Measurements from ENCODE around the gene TIGD1. TPM values are rescaled to one million over a fixed set of nuclear protein-coding genes. Genes with fewer than 3 reads are reported as not detected.
A peak's percentile ranks its signal among the peaks of the same experiment; 100 is the strongest.

Gene TIGD1
- polyA plus RNA-seq, 1 of the 3 experiments (the other 2 are of a cell fraction): 4.6 TPM

DNA sequence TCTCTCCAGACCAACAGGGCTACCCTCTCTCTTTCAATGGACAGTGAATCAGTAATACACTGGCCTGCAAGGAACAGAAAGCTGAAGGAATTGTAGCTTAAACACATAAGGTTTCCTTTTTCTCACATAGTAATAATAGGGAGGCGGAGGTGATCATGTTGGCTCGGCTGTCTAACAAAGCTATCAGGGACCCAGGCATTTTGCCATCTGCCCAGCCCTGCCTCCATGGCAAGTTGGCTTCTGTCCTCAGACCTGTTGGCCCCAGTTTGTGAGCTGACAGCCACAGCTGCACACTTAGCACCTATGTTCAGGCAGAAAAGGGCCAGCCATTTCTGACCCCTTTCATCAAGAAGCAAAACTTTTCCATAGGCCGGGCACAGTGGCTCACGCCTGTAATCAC is 12.9 kb downstream of the TIGD1 start:
- DNase-seq: no peak
- Histone ChIP-seq H3K9ac (no peak overlapping the region), H3K36me3 (replicated peaks in 1 of 2; ENCODE audit: control insufficient read depth in 1 of 2, insufficient read depth in 2 of 2, low read length in 1 of 2) (no peaks in the 10 kb centered on the region), H3K4me3 (ENCODE audit: low read depth in 2 of 2, low read length in 1 of 2) (no peak overlapping the region), H4K20me1 (ENCODE audit: insufficient read depth) (no peaks in the 10 kb centered on the region), H3F3A (replicated peaks; ENCODE audit: insufficient read depth) (no peaks in the 10 kb centered on the region), H3K27me3 (ENCODE audit: insufficient read depth) (no peaks in the 10 kb centered on the region), H2AFZ (ENCODE audit: low read depth) (no peak overlapping the region), H3K4me2 (no peak overlapping the region), H3K27ac (ENCODE audit: low read depth in 2 of 2, low read length in 1 of 2) (no peak overlapping the region), H3K9me2 (no peaks in the 10 kb centered on the region), H3K9me3 (no peaks in the 10 kb centered on the region), H3K4me1 (ENCODE audit: control insufficient read depth in 1 of 2, insufficient read depth in 2 of 2, low read depth in 1 of 2, low read length in 1 of 2) (peaks cover 0 to 3% of the 10 kb centered on the region in 2 experiments; a peak in 1 of 4 replicates), H3K79me2 (ENCODE audit: insufficient read depth) (no peaks in the 10 kb centered on the region)
- CTCF ChIA-PET: interaction anchor here (1.9 kb wide), 1 partner anchor 15 kb away, joined by 6 read pairs; no protein-coding TSS in a partner anchor
- WGBS (ENCODE audit: low lambda C conversion rate): 79% methylated on average over 2 of the region's 4 CpGs
- POLR2A ChIA-PET: no interaction called here
- TF ChIP-seq, protein P1, sequence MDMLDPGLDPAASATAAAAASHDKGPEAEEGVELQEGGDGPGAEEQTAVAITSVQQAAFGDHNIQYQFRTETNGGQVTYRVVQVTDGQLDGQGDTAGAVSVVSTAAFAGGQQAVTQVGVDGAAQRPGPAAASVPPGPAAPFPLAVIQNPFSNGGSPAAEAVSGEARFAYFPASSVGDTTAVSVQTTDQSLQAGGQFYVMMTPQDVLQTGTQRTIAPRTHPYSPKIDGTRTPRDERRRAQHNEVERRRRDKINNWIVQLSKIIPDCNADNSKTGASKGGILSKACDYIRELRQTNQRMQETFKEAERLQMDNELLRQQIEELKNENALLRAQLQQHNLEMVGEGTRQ (IDR thresholded peaks at IDR 0.05; ENCODE audit: borderline replicate concordance, low read depth, low read length): no peak
- TF ChIP-seq MXI1 (IDR thresholded peaks at IDR 0.05; ENCODE audit: low read depth, low read length) (no peak), MEF2A (IDR thresholded peaks at IDR 0.05; ENCODE audit: borderline replicate concordance, low read depth) (no peak), FOXJ3 (CRISPR knock-in tag; IDR thresholded peaks at IDR 0.05) (no peak), EP300 (IDR thresholded peaks at IDR 0.05; ENCODE audit: borderline replicate concordance in 1 of 2, low read depth in 1 of 2, low read length in 1 of 2) (no peak), SIN3A (IDR thresholded peaks at IDR 0.05; ENCODE audit: borderline replicate concordance, low read depth, low read length) (no peak), NFIC (IDR thresholded peaks at IDR 0.05; ENCODE audit: borderline replicate concordance) (no peak), GATA2 (CRISPR knock-in tag; IDR thresholded peaks at IDR 0.05) (no peak), RXRA (IDR thresholded peaks at IDR 0.05; ENCODE audit: borderline replicate concordance, low read depth) (no peak), EZH2phosphoT487 (IDR thresholded peaks at IDR 0.05; ENCODE audit: borderline replicate concordance, low read depth) (no peak), YY1 (IDR thresholded peaks at IDR 0.05; ENCODE audit: low read depth) (no peak), POLR2AphosphoS5 (IDR thresholded peaks at IDR 0.05; ENCODE audit: low read depth, low read length) (no peak), TAF1 (IDR thresholded peaks at IDR 0.05; ENCODE audit: borderline replicate concordance, low read depth, low read length) (no peak), RFX5 (IDR thresholded peaks at IDR 0.05; ENCODE audit: low read length) (no peak)
- TF ChIP-seq, protein P2, sequence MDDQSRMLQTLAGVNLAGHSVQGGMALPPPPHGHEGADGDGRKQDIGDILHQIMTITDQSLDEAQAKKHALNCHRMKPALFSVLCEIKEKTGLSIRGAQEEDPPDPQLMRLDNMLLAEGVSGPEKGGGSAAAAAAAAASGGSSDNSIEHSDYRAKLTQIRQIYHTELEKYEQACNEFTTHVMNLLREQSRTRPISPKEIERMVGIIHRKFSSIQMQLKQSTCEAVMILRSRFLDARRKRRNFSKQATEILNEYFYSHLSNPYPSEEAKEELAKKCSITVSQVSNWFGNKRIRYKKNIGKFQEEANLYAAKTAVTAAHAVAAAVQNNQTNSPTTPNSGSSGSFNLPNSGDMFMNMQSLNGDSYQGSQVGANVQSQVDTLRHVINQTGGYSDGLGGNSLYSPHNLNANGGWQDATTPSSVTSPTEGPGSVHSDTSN (IDR thresholded peaks at IDR 0.05): no peak
- TF ChIP-seq, protein P3, sequence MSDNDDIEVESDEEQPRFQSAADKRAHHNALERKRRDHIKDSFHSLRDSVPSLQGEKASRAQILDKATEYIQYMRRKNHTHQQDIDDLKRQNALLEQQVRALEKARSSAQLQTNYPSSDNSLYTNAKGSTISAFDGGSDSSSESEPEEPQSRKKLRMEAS (IDR thresholded peaks at IDR 0.05; ENCODE audit: low read depth): no peak

DNA sequence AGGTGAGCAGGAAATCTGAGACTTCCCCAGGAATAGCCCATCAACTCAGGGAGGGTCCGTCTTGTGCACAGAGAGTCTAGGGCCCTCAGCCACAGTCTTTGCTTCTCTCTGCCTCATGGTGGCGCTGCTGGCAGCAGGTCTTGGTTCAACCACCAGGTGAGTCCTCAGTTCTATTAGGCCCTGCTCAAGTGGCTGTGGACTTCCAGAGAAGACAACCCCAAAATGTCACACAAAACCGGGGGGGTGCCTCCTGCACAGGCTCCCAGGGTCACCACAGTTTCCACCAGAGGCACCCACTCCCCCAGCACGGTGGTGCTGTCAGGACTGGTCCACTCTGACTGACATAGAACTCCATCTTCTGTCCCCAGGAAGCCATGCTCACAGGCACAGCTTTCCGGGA is 13.3 kb downstream of the TIGD1 start:
- H3K27me3 ChIP-seq (ENCODE audit: insufficient read depth): no peaks in the 10 kb centered on the region
- no peak overlapping the region for H3K27ac ChIP-seq (ENCODE audit: low read depth in 2 of 2, low read length in 1 of 2)
- H4K20me1 ChIP-seq (ENCODE audit: insufficient read depth): no peaks in the 10 kb centered on the region
- H3K4me1 ChIP-seq (ENCODE audit: control insufficient read depth in 1 of 2, insufficient read depth in 2 of 2, low read depth in 1 of 2, low read length in 1 of 2): peaks cover 0 to 5% of the 10 kb centered on the region in 2 experiments; a peak in 1 of 4 replicates
- no peaks in the 10 kb centered on the region for H3K36me3 ChIP-seq (replicated peaks in 1 of 2; ENCODE audit: control insufficient read depth in 1 of 2, insufficient read depth in 2 of 2, low read length in 1 of 2)
- no peak for DNase-seq
- H3K4me2 ChIP-seq: no peak overlapping the region
- H3K9me2 ChIP-seq: no peaks in the 10 kb centered on the region
- no peak overlapping the region for H3K9ac ChIP-seq
- no peak for TF ChIP-seq SIN3A (IDR thresholded peaks at IDR 0.05; ENCODE audit: borderline replicate concordance, low read depth, low read length)
- TF ChIP-seq RFX5 (IDR thresholded peaks at IDR 0.05; ENCODE audit: low read length): no peak
- TF ChIP-seq, protein P4, sequence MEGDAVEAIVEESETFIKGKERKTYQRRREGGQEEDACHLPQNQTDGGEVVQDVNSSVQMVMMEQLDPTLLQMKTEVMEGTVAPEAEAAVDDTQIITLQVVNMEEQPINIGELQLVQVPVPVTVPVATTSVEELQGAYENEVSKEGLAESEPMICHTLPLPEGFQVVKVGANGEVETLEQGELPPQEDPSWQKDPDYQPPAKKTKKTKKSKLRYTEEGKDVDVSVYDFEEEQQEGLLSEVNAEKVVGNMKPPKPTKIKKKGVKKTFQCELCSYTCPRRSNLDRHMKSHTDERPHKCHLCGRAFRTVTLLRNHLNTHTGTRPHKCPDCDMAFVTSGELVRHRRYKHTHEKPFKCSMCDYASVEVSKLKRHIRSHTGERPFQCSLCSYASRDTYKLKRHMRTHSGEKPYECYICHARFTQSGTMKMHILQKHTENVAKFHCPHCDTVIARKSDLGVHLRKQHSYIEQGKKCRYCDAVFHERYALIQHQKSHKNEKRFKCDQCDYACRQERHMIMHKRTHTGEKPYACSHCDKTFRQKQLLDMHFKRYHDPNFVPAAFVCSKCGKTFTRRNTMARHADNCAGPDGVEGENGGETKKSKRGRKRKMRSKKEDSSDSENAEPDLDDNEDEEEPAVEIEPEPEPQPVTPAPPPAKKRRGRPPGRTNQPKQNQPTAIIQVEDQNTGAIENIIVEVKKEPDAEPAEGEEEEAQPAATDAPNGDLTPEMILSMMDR (IDR thresholded peaks at IDR 0.05): peak; percentile 33; the same call in 1 of the 2 replicates
- TF ChIP-seq, protein P1 (IDR thresholded peaks at IDR 0.05; ENCODE audit: borderline replicate concordance, low read depth, low read length): no peak
- no peak for TF ChIP-seq YY1 (IDR thresholded peaks at IDR 0.05; ENCODE audit: low read depth)
- no peak for TF ChIP-seq RCOR1 (IDR thresholded peaks at IDR 0.05; ENCODE audit: low read length)
- TF ChIP-seq, protein P3 (IDR thresholded peaks at IDR 0.05; ENCODE audit: low read depth): no peak
- TF ChIP-seq NRF1 (IDR thresholded peaks at IDR 0.05; ENCODE audit: low read depth, low read length): no peak
- no peak overlapping the region for H2AFZ ChIP-seq (ENCODE audit: low read depth)
- H3K79me2 ChIP-seq (ENCODE audit: insufficient read depth): no peaks in the 10 kb centered on the region
- ChIA-PET CTCF (interaction anchor here (0.6 kb wide), 1 partner anchor 396 kb away, joined by 3 read pairs; no protein-coding TSS in a partner anchor), POLR2A (no interaction called here)
- no peaks in the 10 kb centered on the region for H3F3A ChIP-seq (replicated peaks; ENCODE audit: insufficient read depth)
- 95% methylated on average over 3 of the region's 5 CpGs for WGBS (ENCODE audit: low lambda C conversion rate)
- no peaks in the 10 kb centered on the region for H3K9me3 ChIP-seq
- H3K4me3 ChIP-seq (ENCODE audit: low read depth in 2 of 2, low read length in 1 of 2): no peak overlapping the region
